Vagina (tissue), 2 donors: ENCODE measurements around the gene GRIK2. TPM values are rescaled to one million over a fixed set of nuclear protein-coding genes. Genes with fewer than 3 reads are reported as not detected.
A peak's percentile ranks its signal among the peaks of the same experiment; 100 is the strongest.

ENCODE experiments used
- DNase-seq, 2 donors: peaks; one replicate each; pipeline ENCODE4 v3.0.0-alpha.2; 2017; ENCODE audit errors: extremely low spot score in 2 of 2
- H3K27ac ChIP-seq: fragments of 200-600 bp; sonication (generic); one replicate; pipeline ENCODE4 v1.5.1; 2019
- H3K27me3 ChIP-seq: fragments of 200-600 bp; sonication (generic); one replicate; pipeline ENCODE4 v1.5.1; 2019
- H3K36me3 ChIP-seq, 2 donors: fragments of 200-600 bp; sonication (generic); one replicate each; pipeline ENCODE4 v1.5.1; 2017 to 2019
- H3K4me1 ChIP-seq: fragments of 200-600 bp; sonication (generic); one replicate; pipeline ENCODE4 v1.5.1; 2019
- H3K4me3 ChIP-seq, 2 donors: fragments of 200-600 bp; sonication (generic); 1 replicate in 1 of 2; 2 replicates in 1 of 2; pipeline ENCODE4 v1.5.1; 2016 to 2019
- H3K9me3 ChIP-seq: fragments of 200-600 bp; sonication (generic); one replicate; pipeline ENCODE4 v1.5.1; 2019
- CTCF ChIP-seq, 3 experiments: fragments of 450-650 bp in 2 of 3; fragments of 200-600 bp in 1 of 3; sonication (generic) in 1 of 3; IDR thresholded peaks; one replicate each; pipeline ENCODE4 v1.5.1; 2017 to 2019; ENCODE audit warnings: antibody characterized with exemption in 3 of 3, mild to moderate bottlenecking in 2 of 3, moderate library complexity in 2 of 3
- POLR2A ChIP-seq, 2 donors: fragments of 450-650 bp; IDR thresholded peaks; one replicate each; pipeline ENCODE4 v1.6.1; 2017; ENCODE audit warnings: antibody characterized with exemption in 2 of 2, mild to moderate bottlenecking in 2 of 2, moderate library complexity in 2 of 2
- POLR2AphosphoS5 ChIP-seq, 2 donors: sonication (generic); formaldehyde crosslinking; IDR thresholded peaks; one replicate each; pipeline ENCODE4 v1.9.0; 2017; ENCODE audit warnings: antibody characterized with exemption in 2 of 2, mild to moderate bottlenecking in 2 of 2, low read depth in 1 of 2; ENCODE audit not compliant: insufficient read depth in 1 of 2
- intact Hi-C: fragments of 100-400 bp; cut with DNase I; formaldehyde crosslinking; loops from one replicate; pipeline ENCODE4 v1.15.1; 2023
- total RNA-seq: library from RNA; depleted of rRNA; stranded (reverse); fragments of >200 nt; gene quantifications from one replicate; pipeline ENCODE4 v1.2.3, GENCODE V29; 2016

Gene GRIK2
- total RNA-seq, 1 donor from 2014 or later, result 8.8 TPM

GRCh38 chr6:101386982-101387381 is 6.5 kb upstream of the GRIK2 start:
- no peak for DNase-seq
- Histone ChIP-seq H3K27ac (no peak overlapping the region), H3K27me3 (no peaks in the 10 kb centered on the region), H3K36me3 (no peaks in the 10 kb centered on the region), H3K4me3 (no peak overlapping the region), H3K9me3 (no peaks in the 10 kb centered on the region), H3K4me1 (peaks cover 3% of the 10 kb centered on the region)
- intact Hi-C loops, result no loop called here
- TF ChIP-seq POLR2A (IDR thresholded peaks at IDR 0.05), result no peak
- TF ChIP-seq POLR2AphosphoS5 (IDR thresholded peaks at IDR 0.05; ENCODE audit: insufficient read depth in 1 of 2, low read depth in 1 of 2), result no peak
- TF ChIP-seq CTCF (IDR thresholded peaks at IDR 0.05), result no peak

GRCh38 chr6:101391772-101392585 is 1.5 kb upstream of the GRIK2 start:
- Histone ChIP-seq H3K27ac (no peak overlapping the region), H3K36me3 (no peaks in the 10 kb centered on the region), H3K9me3 (no peaks in the 10 kb centered on the region), H3K4me1 (peaks cover 25% of the 10 kb centered on the region), H3K27me3 (no peaks in the 10 kb centered on the region), H3K4me3 (peak overlapping the region; percentile 7 to 43)
- no peak for DNase-seq
- intact Hi-C loops, result no loop called here
- no peak for TF ChIP-seq POLR2A (IDR thresholded peaks at IDR 0.05)

GRCh38 chr6:101392586-101393230 is 800 bp upstream of the GRIK2 start:
- H3K4me3 ChIP-seq, result peak overlapping the region; percentile 7 to 43
- intact Hi-C loops, result no loop called here
- peaks cover 25% of the 10 kb centered on the region for H3K4me1 ChIP-seq

GRCh38 chr6:101393829-101394251 is 332 bp downstream of the GRIK2 start:
- H3K4me1 ChIP-seq, result peaks cover 25% of the 10 kb centered on the region
- H3K9me3 ChIP-seq, result no peaks in the 10 kb centered on the region
- intact Hi-C loops, result no loop called here
- H3K27me3 ChIP-seq, result no peaks in the 10 kb centered on the region
- no peak overlapping the region for H3K27ac ChIP-seq
- TF ChIP-seq CTCF (IDR thresholded peaks at IDR 0.05) (no peak), POLR2AphosphoS5 (IDR thresholded peaks at IDR 0.05; ENCODE audit: insufficient read depth in 1 of 2, low read depth in 1 of 2) (no peak), POLR2A (IDR thresholded peaks at IDR 0.05) (no peak)
- DNase-seq, result no peak
- H3K4me3 ChIP-seq, result peak overlapping the region; percentile 43
- H3K36me3 ChIP-seq, result no peaks in the 10 kb centered on the region

More at GRCh38 chr6:101392586-101393230, 800 bp upstream of the GRIK2 start:
- Histone ChIP-seq H3K36me3 (no peaks in the 10 kb centered on the region), H3K9me3 (no peaks in the 10 kb centered on the region), H3K27ac (no peak overlapping the region), H3K27me3 (no peaks in the 10 kb centered on the region)
- DNase-seq, result no peak
- no peak for TF ChIP-seq POLR2AphosphoS5 (IDR thresholded peaks at IDR 0.05; ENCODE audit: insufficient read depth in 1 of 2, low read depth in 1 of 2)

GRCh38 chr6:101394936-101395335 is 1.4 kb downstream of the GRIK2 start:
- Histone ChIP-seq H3K4me1 (peaks cover 25% of the 10 kb centered on the region), H3K27me3 (no peaks in the 10 kb centered on the region), H3K9me3 (no peaks in the 10 kb centered on the region), H3K36me3 (no peaks in the 10 kb centered on the region), H3K27ac (no peak overlapping the region), H3K4me3 (no peak overlapping the region)
- no peak for DNase-seq
- intact Hi-C loops, result no loop called here
- no peak for TF ChIP-seq CTCF (IDR thresholded peaks at IDR 0.05)
- no peak for TF ChIP-seq POLR2AphosphoS5 (IDR thresholded peaks at IDR 0.05; ENCODE audit: insufficient read depth in 1 of 2, low read depth in 1 of 2)
- no peak for TF ChIP-seq POLR2A (IDR thresholded peaks at IDR 0.05)

GRCh38 chr6:101395345-101395744 is 1.8 kb downstream of the GRIK2 start:
- DNase-seq, result no peak
- no peak overlapping the region for H3K4me3 ChIP-seq
- TF ChIP-seq POLR2AphosphoS5 (IDR thresholded peaks at IDR 0.05; ENCODE audit: insufficient read depth in 1 of 2, low read depth in 1 of 2) (no peak), POLR2A (IDR thresholded peaks at IDR 0.05) (no peak), CTCF (IDR thresholded peaks at IDR 0.05) (no peak)
- H3K27ac ChIP-seq, result no peak overlapping the region
- H3K4me1 ChIP-seq, result peaks cover 25% of the 10 kb centered on the region
- no peaks in the 10 kb centered on the region for H3K27me3 ChIP-seq
- H3K9me3 ChIP-seq, result no peaks in the 10 kb centered on the region
- intact Hi-C loops, result no loop called here
- H3K36me3 ChIP-seq, result no peaks in the 10 kb centered on the region
